NCI-H1436 (cell line): ENCODE measurements around the gene ACOXL.

Experiments
- DNase-seq: peaks from one replicate; lab custom pipeline; 2025; lab: John Stamatoyannopoulos, UW

The ACOXL gene

DNA sequence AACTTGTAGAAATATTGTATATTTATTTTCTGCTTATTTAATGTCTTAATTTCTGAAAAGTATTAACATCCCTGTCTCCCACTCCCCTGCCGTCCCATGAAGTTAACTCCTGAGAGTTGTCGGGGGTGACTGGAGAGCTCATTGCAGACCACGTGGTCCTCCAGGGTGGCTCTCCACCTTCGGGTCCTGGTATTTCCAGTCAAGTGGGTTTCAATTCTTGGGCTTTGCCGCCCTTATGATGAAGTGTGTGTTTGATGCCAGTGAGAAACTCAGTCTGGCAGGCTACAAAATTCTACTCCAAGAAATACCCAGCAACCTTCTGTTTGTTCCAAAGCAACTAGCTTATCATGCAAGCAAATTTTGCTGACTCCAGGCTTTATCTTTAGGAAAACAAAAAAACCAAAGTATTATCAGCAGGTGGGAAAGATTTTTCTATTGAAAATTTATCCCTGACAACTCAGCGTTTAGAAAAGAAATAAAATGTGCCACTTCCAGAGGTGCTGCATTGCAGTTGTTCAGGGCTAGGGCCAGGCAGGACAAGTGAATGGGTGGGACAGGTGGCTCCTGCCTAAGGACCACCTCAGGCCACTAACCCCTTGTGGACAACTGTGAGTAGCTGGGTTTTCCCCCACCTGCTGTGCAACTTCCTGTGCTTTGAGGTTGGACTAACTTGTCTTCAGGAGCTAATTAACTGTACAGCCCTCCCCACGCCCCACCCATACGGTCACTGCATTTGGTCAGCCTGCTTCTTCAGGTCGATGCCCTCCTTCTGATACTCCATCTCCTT is 434.9 kb downstream of the ACOXL start:
- no peak for DNase-seq

DNA sequence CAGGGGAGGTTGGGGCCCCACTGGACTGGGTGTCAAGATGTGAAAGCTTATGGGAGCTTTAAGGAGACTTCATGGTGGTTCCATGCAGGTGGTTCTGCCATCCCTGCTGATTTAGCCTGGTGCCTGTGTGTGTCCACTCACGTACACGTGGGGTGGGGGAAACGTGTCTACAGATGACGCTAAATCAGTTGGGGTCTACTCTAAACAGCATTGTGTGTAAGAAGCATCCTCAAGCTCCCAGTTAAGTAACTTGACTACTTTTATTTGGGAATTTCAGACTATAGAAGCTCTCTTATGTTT is 435.4 kb downstream of the ACOXL start:
- no peak for DNase-seq
